HEK293T (cell line): Measurements from ENCODE around the gene SLC29A1.
"Not testable (repeated sequence)": the region's sequence is repeated elsewhere in the genome, so short reads cannot be mapped to it uniquely, and the experiment has no call there.

Source experiments
- CTCF ChIA-PET: fragments of 350-600 bp; formaldehyde crosslinking; extraction: SDS; loops from one replicate; lab custom pipeline; 2021; ENCODE audit warnings: antibody characterized with exemption, inconsistent platforms; lab: Yijun Ruan, JAX
- POLR2A ChIA-PET: fragments of 350-600 bp; formaldehyde crosslinking; extraction: SDS; loops from one replicate; lab custom pipeline; 2020; ENCODE audit warnings: antibody characterized with exemption, inconsistent platforms; lab: Yijun Ruan, JAX
- DNase-seq: peaks from one replicate; pipeline ENCODE4 v3.0.0; 2012; ENCODE audit warnings: mixed read lengths; ENCODE audit errors: extremely low spot score
- ARNT ChIP-seq: fragments of 450-650 bp; IDR thresholded peaks from 2 replicates; pipeline ENCODE4 v1.6.1; 2017; ENCODE audit warnings: mild to moderate bottlenecking
- BHLHE40 ChIP-seq: fragments of 450-650 bp; IDR thresholded peaks from 2 replicates; pipeline ENCODE4 v1.6.1; 2016; ENCODE audit warnings: mild to moderate bottlenecking, moderate library complexity, borderline replicate concordance
- CTBP1 ChIP-seq: fragments of 450-650 bp; IDR thresholded peaks from 2 replicates; pipeline ENCODE4 v1.6.1; 2016; ENCODE audit warnings: borderline replicate concordance
- ELF4 ChIP-seq: fragments of 450-650 bp; IDR thresholded peaks from 2 replicates; pipeline ENCODE4 v1.6.1; 2017; ENCODE audit warnings: antibody characterized with exemption
- FOXA1 ChIP-seq: fragments of 450-650 bp; IDR thresholded peaks from 2 replicates; pipeline ENCODE4 v1.6.1; 2016; ENCODE audit warnings: mild to moderate bottlenecking
- FOXK2 ChIP-seq: fragments of 450-650 bp; IDR thresholded peaks from 2 replicates; pipeline ENCODE4 v1.6.1; 2016; ENCODE audit warnings: mild to moderate bottlenecking
- FOXM1 ChIP-seq: fragments of 450-650 bp; IDR thresholded peaks from 2 replicates; pipeline ENCODE4 v1.6.1; 2017; ENCODE audit warnings: mild to moderate bottlenecking, borderline replicate concordance
- HDGF ChIP-seq: fragments of 450-650 bp; IDR thresholded peaks from 2 replicates; pipeline ENCODE4 v1.6.1; 2017; ENCODE audit warnings: antibody characterized with exemption, borderline replicate concordance
- L3MBTL2 ChIP-seq: fragments of 450-650 bp; conservative IDR thresholded peaks from 2 replicates; pipeline ENCODE4 v1.6.1; 2016; ENCODE audit warnings: mild to moderate bottlenecking
- LEF1 ChIP-seq: fragments of 450-650 bp; IDR thresholded peaks from 2 replicates; pipeline ENCODE4 v1.6.1; 2017; ENCODE audit warnings: mild to moderate bottlenecking, borderline replicate concordance
- NFRKB ChIP-seq: fragments of 450-650 bp; IDR thresholded peaks from 2 replicates; pipeline ENCODE4 v1.6.1; 2016; ENCODE audit warnings: mild to moderate bottlenecking, moderate library complexity
- PKNOX1 ChIP-seq: fragments of 450-650 bp; IDR thresholded peaks from 2 replicates; pipeline ENCODE4 v1.6.1; 2016
- SP1 ChIP-seq: fragments of 450-650 bp; IDR thresholded peaks from 2 replicates; pipeline ENCODE4 v1.6.1; 2017
- SUZ12 ChIP-seq: fragments of 450-650 bp; IDR thresholded peaks from 2 replicates; pipeline ENCODE4 v1.6.1; 2016; ENCODE audit warnings: mild to moderate bottlenecking
- TARDBP ChIP-seq: fragments of 450-650 bp; IDR thresholded peaks from 2 replicates; pipeline ENCODE4 v1.6.1; 2016
- ZNF384 ChIP-seq: fragments of 450-650 bp; IDR thresholded peaks from 2 replicates; pipeline ENCODE4 v1.6.1; 2016

The SLC29A1 gene

GRCh38 chr6:44192428-44193041, 30.9 kb upstream of the SLC29A1 start:
- CTCF ChIA-PET, result no interaction called here
- POLR2A ChIA-PET, result interaction anchor here (0.6 to 2.0 kb wide), 4 partner anchors 20 to 112 kb away, joined by 3 to 7 read pairs (median 4); partner anchors contain the start of gene HSP90AB1
- TF ChIP-seq PKNOX1 (no peak), BHLHE40 (no peak), FOXM1 (no peak), L3MBTL2 (no peak), ELF4 (no peak)
- no peak for DNase-seq

GRCh38 chr6:44193307-44193910, 30.0 kb upstream of the SLC29A1 start:
- CTCF ChIA-PET, result no interaction called here
- TF ChIP-seq NFRKB, result no peak
- TF ChIP-seq ELF4, result no peak
- POLR2A ChIA-PET, result interaction anchor here (0.7 to 2.0 kb wide), 3 partner anchors 26 to 112 kb away, joined by 3 to 7 read pairs (median 6); partner anchors contain the start of gene HSP90AB1
- DNase-seq, result no peak

DNA sequence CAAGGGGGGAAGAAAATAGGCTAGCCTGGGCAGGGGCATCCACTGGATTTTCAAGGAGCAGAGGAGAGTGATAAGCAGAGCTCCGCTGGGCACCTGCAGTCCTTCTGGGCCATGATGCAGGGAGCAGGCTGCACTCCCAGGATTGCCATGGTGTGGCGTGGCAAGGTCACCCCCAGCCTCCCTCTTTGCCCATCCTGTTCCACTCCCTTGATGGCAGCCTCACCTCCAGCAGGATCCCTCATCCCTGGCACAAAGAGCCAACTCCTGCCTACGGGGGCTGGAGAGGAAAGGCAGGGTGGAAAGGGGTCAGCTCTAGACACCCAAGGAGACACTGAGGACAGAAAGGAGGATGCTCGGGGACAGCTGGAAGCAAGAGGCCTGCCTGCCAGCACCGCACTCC, 29.1 kb upstream of the SLC29A1 start:
- CTCF ChIA-PET, result no interaction called here
- no peak for DNase-seq
- POLR2A ChIA-PET, result no interaction called here
- no peak for TF ChIP-seq FOXK2
- TF ChIP-seq ZNF384, result no peak
- no peak for TF ChIP-seq PKNOX1
- TF ChIP-seq ELF4, result no peak
- no peak for TF ChIP-seq HDGF

DNA sequence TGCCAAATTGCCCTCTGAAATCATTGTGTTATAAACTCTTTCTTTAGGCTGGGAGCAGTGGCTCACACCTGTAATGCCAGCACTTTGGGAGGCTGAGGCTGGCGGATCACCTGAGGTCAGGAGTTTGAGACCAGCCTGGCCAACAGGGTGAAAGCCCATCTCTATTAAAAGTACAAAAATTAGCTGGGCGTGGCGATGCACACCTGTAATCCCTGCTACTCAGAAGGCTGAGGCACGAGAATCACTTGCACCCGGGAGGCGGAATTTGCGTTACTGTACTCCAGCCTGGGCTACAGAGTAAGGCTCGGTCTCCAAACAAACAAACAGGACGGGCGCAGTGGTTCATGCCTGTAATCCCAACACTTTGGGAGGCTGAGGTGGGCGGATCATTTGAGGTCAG, 27.0 kb upstream of the SLC29A1 start:
- CTCF ChIA-PET, POLR2A ChIA-PET, DNase-seq: not testable (repeated sequence)

DNA sequence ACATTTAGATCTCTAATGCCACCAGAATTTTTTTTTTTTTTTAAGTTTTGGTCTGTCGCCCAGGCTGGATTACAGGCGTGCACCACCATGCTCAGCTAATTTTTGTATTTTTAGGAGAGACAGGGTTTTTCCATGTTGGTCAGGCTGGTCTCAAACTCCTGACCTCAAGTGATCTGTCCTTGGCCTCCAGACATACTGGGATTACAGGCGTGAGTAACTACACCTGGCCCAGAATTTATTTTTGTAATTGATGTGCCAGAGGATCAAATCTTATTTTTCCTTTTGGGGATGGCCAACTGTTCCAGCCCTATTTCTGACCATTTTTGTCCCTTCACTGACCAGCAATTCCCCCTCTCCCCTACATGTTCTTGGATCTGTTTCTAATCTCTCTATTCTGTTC, 24.7 kb upstream of the SLC29A1 start:
- TF ChIP-seq L3MBTL2, result no peak
- ChIA-PET POLR2A (interaction anchor here (1.2 kb wide), 1 partner anchor 25 kb away, joined by 4 read pairs; the partner anchor contains the start of gene SLC29A1), CTCF (interaction anchor here (0.7 kb wide), 1 partner anchor 24 kb away, joined by 3 read pairs; no protein-coding TSS in a partner anchor)
- no peak for DNase-seq

- ChIA-PET CTCF (interaction anchor here (1.1 kb wide), 1 partner anchor 40 kb away, joined by 4 read pairs; no protein-coding TSS in a partner anchor), POLR2A (interaction anchor here (1.1 kb wide), 1 partner anchor 19 kb away, joined by 3 read pairs; no protein-coding TSS in a partner anchor)
- DNase-seq, result no peak
- TF ChIP-seq ARNT (no peak), FOXA1 (no peak), ELF4 (no peak), ZNF384 (no peak), CTBP1 (no peak)
Measured at GRCh38 chr6:44199883-44200282, 23.5 kb upstream of the SLC29A1 start.

DNA sequence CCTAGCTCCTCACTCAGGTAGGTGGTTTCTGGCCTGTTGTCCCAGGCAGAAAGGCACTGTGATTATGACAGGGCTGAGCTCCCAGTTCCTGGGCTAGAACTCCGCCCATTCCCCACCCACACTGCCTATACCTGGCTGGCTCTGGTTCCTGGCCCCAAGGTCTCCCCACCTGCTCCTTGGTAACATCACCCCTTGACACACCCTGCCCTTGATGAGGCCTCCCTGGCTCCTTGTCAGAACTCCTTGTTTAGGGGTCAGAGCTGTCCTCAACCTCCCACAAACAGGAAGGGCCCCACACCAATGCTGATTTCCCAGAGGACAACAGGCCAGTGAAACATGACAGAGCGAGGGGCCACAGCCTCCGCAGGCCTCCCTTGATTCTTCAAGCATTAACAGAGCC, 22.2 kb upstream of the SLC29A1 start:
- ChIA-PET POLR2A (interaction anchor here (1.1 kb wide), 1 partner anchor 18 kb away, joined by 3 read pairs; no protein-coding TSS in a partner anchor), CTCF (interaction anchor here (0.6 to 1.1 kb wide), 4 partner anchors 9 to 703 kb away, joined by 3 to 4 read pairs (median 4); no protein-coding TSS in a partner anchor)
- TF ChIP-seq SP1, result no peak
- no peak for TF ChIP-seq HDGF
- no peak for TF ChIP-seq ELF4
- no peak for TF ChIP-seq NFRKB
- TF ChIP-seq SUZ12, result no peak
- TF ChIP-seq ARNT, result no peak
- no peak for TF ChIP-seq PKNOX1
- no peak for TF ChIP-seq TARDBP
- no peak for TF ChIP-seq FOXA1
- no peak for TF ChIP-seq LEF1
- TF ChIP-seq BHLHE40, result no peak
- no peak for TF ChIP-seq CTBP1
- no peak for TF ChIP-seq FOXM1
- TF ChIP-seq L3MBTL2, result no peak
- TF ChIP-seq FOXK2, result no peak
- DNase-seq, result no peak
